ENCODE measurements around the gene CUL4B. TPM values are rescaled to one million over a fixed set of nuclear protein-coding genes. Genes with fewer than 3 reads are reported as not detected.
A peak's percentile ranks its signal among the peaks of the same experiment; 100 is the strongest.

Gene CUL4B
- total and polyA plus RNA-seq, 2 donors (not counting 3 experiments of a cell fraction or from before 2014, with no cell fraction given), result 22.2 to 90.0 TPM

GRCh38 chrX:120559804-120560203 is 958 bp downstream of the CUL4B start:
- dilution Hi-C loops (cut with MboI; ENCODE audit: extremely low pct_ligation_motif_present, low sequenced_read_pairs) (no loop called here), intact Hi-C loops (cut with micrococcal nuclease) (loop anchor here (1.0 to 5.0 kb wide), 3 partner anchors 10 to 177 kb away; no protein-coding TSS in a partner anchor)
- no TSS peak for BruUV-seq (replicated peaks)
- Histone ChIP-seq H3K9me3 (replicated peaks; ENCODE audit: control insufficient read depth, insufficient read depth, low read length) (no peaks in the 10 kb centered on the region), H2AFZ (ENCODE audit: low read depth, low read length) (no peak overlapping the region), H3K9ac (replicated peaks; ENCODE audit: extremely low read depth, insufficient read depth, low read length) (peak overlapping the region; percentile 92), H3K79me2 (ENCODE audit: control insufficient read depth, insufficient read depth, low read length) (peaks cover 63% of the 10 kb centered on the region), H3K4me2 (ENCODE audit: insufficient read depth, low read length) (peak overlapping the region; percentile 61), H3K4me1 (ENCODE audit: control insufficient read depth, extremely low read depth, insufficient read depth, low read length) (peaks cover 28% of the 10 kb centered on the region), H3K27ac (ENCODE audit: insufficient read depth, low read depth, low read length) (peak overlapping the region; percentile 94), H3K4me3 (replicated peaks in 1 of 3; ENCODE audit: insufficient read depth in 1 of 3, low read depth in 1 of 3, low read length in 3 of 3) (peak overlapping the region; percentile 81 to 99 (median 98)), H3K27me3 (ENCODE audit: control insufficient read depth in 2 of 2, insufficient read depth in 2 of 2, low read length in 2 of 2) (no peaks in the 10 kb centered on the region), H4K20me1 (replicated peaks; ENCODE audit: control insufficient read depth, extremely low read depth, insufficient read depth, low read length) (no peaks in the 10 kb centered on the region), H3K36me3 (ENCODE audit: control insufficient read depth in 2 of 2, extremely low read depth in 1 of 2, insufficient read depth in 2 of 2, low read length in 2 of 2) (peaks cover 0 to 5% of the 10 kb centered on the region in 2 experiments), H3K9me1 (replicated peaks; ENCODE audit: control insufficient read depth, extremely low read depth, insufficient read depth, low read length) (no peaks in the 10 kb centered on the region)
- ChIA-PET CTCF (interaction anchor here (1.9 to 2.1 kb wide), 2 partner anchors 7 to 74 kb away, joined by 6 read pairs; no protein-coding TSS in a partner anchor), POLR2A (no interaction called here)
- peak; percentile 59 for FAIRE-seq
- no peak for DNase-seq (ENCODE audit: low read depth, low spot score)
- TF ChIP-seq POLR2AphosphoS5 (IDR thresholded peaks at IDR 0.05; ENCODE audit: insufficient read depth, low read depth, low read length), result no peak
- no peak for TF ChIP-seq MYC (IDR thresholded peaks at IDR 0.05; ENCODE audit: low read depth, low read length)
- no peak for TF ChIP-seq EZH2 (IDR thresholded peaks at IDR 0.05; ENCODE audit: borderline replicate concordance, low read depth, low read length, severe bottlenecking)
- no peak for TF ChIP-seq FOS (IDR thresholded peaks at IDR 0.05; ENCODE audit: borderline replicate concordance, insufficient read depth, low read length)
- no peak for TF ChIP-seq POLR2A (IDR thresholded peaks at IDR 0.05; ENCODE audit: low read depth, low read length)
- TF ChIP-seq, protein P1, sequence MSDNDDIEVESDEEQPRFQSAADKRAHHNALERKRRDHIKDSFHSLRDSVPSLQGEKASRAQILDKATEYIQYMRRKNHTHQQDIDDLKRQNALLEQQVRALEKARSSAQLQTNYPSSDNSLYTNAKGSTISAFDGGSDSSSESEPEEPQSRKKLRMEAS (IDR thresholded peaks at IDR 0.05; ENCODE audit: insufficient read depth, insufficient read length), result no peak
- TF ChIP-seq GATA2 (IDR thresholded peaks at IDR 0.05; ENCODE audit: insufficient read depth, insufficient read length, low read depth, low read length), result no peak
- no peak for TF ChIP-seq CTCF (IDR thresholded peaks at IDR 0.05; ENCODE audit: extremely low read depth in 1 of 2, insufficient read depth in 1 of 2, low read depth in 1 of 2, low read length in 2 of 2)
- no peak for TF ChIP-seq JUN (IDR thresholded peaks at IDR 0.05; ENCODE audit: borderline replicate concordance, insufficient read depth, insufficient read length, low read depth)

Measured in endothelial cell of umbilical vein (primary cell).